Measurements from ENCODE around the gene SENP7.

GRCh38 chr3:101375586-101375985 lies 137.4 kb downstream of the SENP7 start:
- TF ChIP-seq CTCF (IDR thresholded peaks at IDR 0.05) (no peak), POLR2AphosphoS5 (IDR thresholded peaks at IDR 0.05; ENCODE audit: insufficient read depth in 1 of 2, low read depth in 1 of 2) (no peak), POLR2A (IDR thresholded peaks at IDR 0.05) (no peak)

Measured in vagina (tissue), 2 donors.